ENCODE data around the gene GABBR1. TPM values are rescaled to one million over a fixed set of nuclear protein-coding genes. Genes with fewer than 3 reads are reported as not detected.
A peak's percentile ranks its signal among the peaks of the same experiment; 100 is the strongest.

GABBR1 gene
- total RNA-seq, 1 donor from 2014 or later: 38.5 TPM

- Histone ChIP-seq H3K4me1 (peaks cover 29% of the 10 kb centered on the region), H3K9me3 (no peaks in the 10 kb centered on the region), H3K27ac (no peak overlapping the region), H3K36me3 (peaks cover 4% of the 10 kb centered on the region), H3K27me3 (ENCODE audit: low read depth) (no peaks in the 10 kb centered on the region), H3K4me3 (no peak overlapping the region)
- no peak for TF ChIP-seq CTCF (IDR thresholded peaks at IDR 0.05)
- DNase-seq: no peak
- no peak for ATAC-seq
- intact Hi-C loops (cut with DNase I): no loop called here
Measured at GRCh38 chr6:29630315-29630714, 2.7 kb downstream of the GABBR1 start.

- Histone ChIP-seq H3K4me3 (no peak overlapping the region), H3K27me3 (ENCODE audit: low read depth) (no peaks in the 10 kb centered on the region), H3K4me1 (peaks cover 29% of the 10 kb centered on the region), H3K27ac (no peak overlapping the region), H3K36me3 (peaks cover 4% of the 10 kb centered on the region), H3K9me3 (no peaks in the 10 kb centered on the region)
- no peak for DNase-seq
- intact Hi-C loops (cut with DNase I): no loop called here
- ATAC-seq: no peak
- no peak for TF ChIP-seq CTCF (IDR thresholded peaks at IDR 0.05)
Measured at GRCh38 chr6:29629571-29629970, 3.4 kb downstream of the GABBR1 start.

GRCh38 chr6:29628419-29629281 lies 4.3 kb downstream of the GABBR1 start:
- H3K4me3 ChIP-seq: peak overlapping the region; percentile 64
- H3K36me3 ChIP-seq: peaks cover 4% of the 10 kb centered on the region
- H3K4me1 ChIP-seq: peaks cover 28% of the 10 kb centered on the region
- peak; percentile 66 to 70 for ATAC-seq
- TF ChIP-seq CTCF (IDR thresholded peaks at IDR 0.05): peak; percentile 66
- H3K9me3 ChIP-seq: no peaks in the 10 kb centered on the region
- H3K27ac ChIP-seq: peak overlapping the region; percentile 46
- DNase-seq: peak; percentile 74
- intact Hi-C loops (cut with DNase I): no loop called here
- no peaks in the 10 kb centered on the region for H3K27me3 ChIP-seq (ENCODE audit: low read depth)

GRCh38 chr6:29627755-29628418 lies 5.1 kb downstream of the GABBR1 start:
- intact Hi-C loops (cut with DNase I): no loop called here
- H3K4me3 ChIP-seq: peak overlapping the region; percentile 64
- no peaks in the 10 kb centered on the region for H3K27me3 ChIP-seq (ENCODE audit: low read depth)
- H3K36me3 ChIP-seq: peaks cover 10% of the 10 kb centered on the region
- peak; percentile 56 for ATAC-seq
- peaks cover 24% of the 10 kb centered on the region for H3K4me1 ChIP-seq
- H3K9me3 ChIP-seq: no peaks in the 10 kb centered on the region
- no peak for TF ChIP-seq CTCF (IDR thresholded peaks at IDR 0.05)
- peak overlapping the region; percentile 49 for H3K27ac ChIP-seq
- DNase-seq: peak; percentile 67

GRCh38 chr6:29626948-29627754 lies 5.8 kb downstream of the GABBR1 start:
- no peaks in the 10 kb centered on the region for H3K27me3 ChIP-seq (ENCODE audit: low read depth)
- peak overlapping the region; percentile 49 for H3K27ac ChIP-seq
- ATAC-seq (peak in 1 of 2 donors; percentile 2), DNase-seq (no peak)
- no peaks in the 10 kb centered on the region for H3K9me3 ChIP-seq
- H3K36me3 ChIP-seq: peaks cover 17% of the 10 kb centered on the region
- peak overlapping the region; percentile 64 for H3K4me3 ChIP-seq
- TF ChIP-seq CTCF (IDR thresholded peaks at IDR 0.05): no peak
- intact Hi-C loops (cut with DNase I): no loop called here
- peaks cover 22% of the 10 kb centered on the region for H3K4me1 ChIP-seq
